Epithelial cell of esophagus (primary cell): ENCODE data around the gene COG4.

Source experiments
- DNase-seq: peaks from one replicate; pipeline ENCODE4 v3.0.0; 2010; ENCODE audit warnings: low read depth
- H3K4me3 ChIP-seq: 2 replicates; pipeline ENCODE4 v1.5.1; 2011; ENCODE audit warnings: mild to moderate bottlenecking, low read length, control low read depth
- CTCF ChIP-seq: IDR thresholded peaks from 2 replicates; pipeline ENCODE4 v1.5.1; 2011; ENCODE audit warnings: low read depth, mild to moderate bottlenecking, low read length, control low read depth, inconsistent platforms; ENCODE audit not compliant: insufficient read depth; ENCODE audit errors: missing control alignments

The COG4 gene

GRCh38 chr16:70440009-70440692, 83.2 kb downstream of the COG4 start:
- DNase-seq: no peak
- TF ChIP-seq CTCF: no peak
- H3K4me3 ChIP-seq: no peak overlapping the region

- DNase-seq: peak; percentile 89
- peak within 1 kb of the TSS; percentile 59 for H3K4me3 ChIP-seq
- no peak for TF ChIP-seq CTCF
Measured at GRCh38 chr16:70438969-70439862, 84.1 kb downstream of the COG4 start, which contains the start of gene ST3GAL2. Gene ST3GAL2 (minus strand): TSS chr16:70439100. CDS start chr16:70398530, 40,570 bp downstream.

- peak overlapping the region; percentile 45 for H3K4me3 ChIP-seq
- no peak for DNase-seq
- TF ChIP-seq CTCF: no peak
Measured at GRCh38 chr16:70438585-70438968, 84.8 kb downstream of the COG4 start.

GRCh38 chr16:70437582-70438557, 85.5 kb downstream of the COG4 start:
- peak overlapping the region; percentile 45 for H3K4me3 ChIP-seq
- DNase-seq: peak; percentile 34
- no peak for TF ChIP-seq CTCF

GRCh38 chr16:70437017-70437581, 86.3 kb downstream of the COG4 start:
- no peak for TF ChIP-seq CTCF
- DNase-seq: no peak
- no peak overlapping the region for H3K4me3 ChIP-seq
